DOHH2 (cell line): Measurements from ENCODE around the gene SMPD2.

Experiments
- H3F3A ChIP-seq: fragments of 200-600 bp; sonication (generic), shearing (Covaris generic); 2 replicates; pipeline ENCODE4 v1.6.0; 2016; ENCODE audit warnings: antibody characterized with exemption, mild to moderate bottlenecking; ENCODE audit not compliant: control insufficient read depth, insufficient read depth
- H3K27ac ChIP-seq: fragments of 200-600 bp; sonication (generic); 2 replicates; pipeline ENCODE4 v1.5.1; 2014; ENCODE audit warnings: low read depth, mild to moderate bottlenecking, low read length, moderate library complexity
- H3K27me3 ChIP-seq: fragments of 200-600 bp; sonication (generic); 2 replicates; pipeline ENCODE4 v1.6.1; 2014; ENCODE audit warnings: mild to moderate bottlenecking, low read length, mixed read lengths; ENCODE audit not compliant: control insufficient read depth
- H3K36me3 ChIP-seq: fragments of 200-600 bp; sonication (generic); 2 replicates; pipeline ENCODE4 v1.6.1; 2014; ENCODE audit warnings: mild to moderate bottlenecking, low read length, moderate library complexity, mixed read lengths; ENCODE audit not compliant: control insufficient read depth
- H3K4me1 ChIP-seq: fragments of 200-600 bp; sonication (generic); 2 replicates; pipeline ENCODE4 v1.6.1; 2014; ENCODE audit warnings: mild to moderate bottlenecking, low read length, mixed read lengths; ENCODE audit not compliant: control insufficient read depth
- H3K4me2 ChIP-seq: fragments of 200-600 bp; sonication (generic); 2 replicates; pipeline ENCODE4 v1.6.0; 2014; ENCODE audit warnings: mild to moderate bottlenecking, low read length, moderate library complexity
- H3K4me3 ChIP-seq: fragments of 200-600 bp; sonication (generic); 2 replicates; pipeline ENCODE4 v1.5.1; 2014; ENCODE audit warnings: mild to moderate bottlenecking, low read length, mixed read lengths
- H3K79me2 ChIP-seq: fragments of 200-600 bp; sonication (generic); 2 replicates; pipeline ENCODE4 v1.6.1; 2014; ENCODE audit warnings: mild to moderate bottlenecking, low read length, mixed read lengths; ENCODE audit not compliant: control insufficient read depth
- H3K9me2 ChIP-seq: fragments of 200-600 bp; sonication (generic); replicated peaks from 2 replicates; pipeline ENCODE4 v1.6.1; 2014; ENCODE audit warnings: mild to moderate bottlenecking, low read length, mixed read lengths; ENCODE audit not compliant: control insufficient read depth
- H3K9me3 ChIP-seq: fragments of 200-600 bp; sonication (generic); 2 replicates; pipeline ENCODE4 v1.6.1; 2014; ENCODE audit warnings: antibody characterized with exemption, low read length, mixed read lengths; ENCODE audit not compliant: control insufficient read depth, insufficient read depth
- H4K20me1 ChIP-seq: fragments of 200-600 bp; sonication (generic); 2 replicates; pipeline ENCODE4 v1.6.0; 2014; ENCODE audit warnings: low read depth, mild to moderate bottlenecking, antibody characterized with exemption, low read length, moderate library complexity; ENCODE audit not compliant: control insufficient read depth, insufficient read depth
- CTCF ChIP-seq: fragments of 200-600 bp; sonication (generic); IDR thresholded peaks from one replicate; pipeline ENCODE4 v1.5.1; 2014; ENCODE audit warnings: antibody characterized with exemption, mild to moderate bottlenecking, low read depth, low read length; ENCODE audit not compliant: poor library complexity, severe bottlenecking
- EZH2phosphoT487 ChIP-seq: fragments of 200-600 bp; sonication (generic); IDR thresholded peaks from 2 replicates; pipeline ENCODE4 v1.6.1; 2017; ENCODE audit warnings: borderline replicate concordance, mild to moderate bottlenecking, antibody characterized with exemption, low read length, moderate library complexity, mixed read lengths

Gene SMPD2

DNA sequence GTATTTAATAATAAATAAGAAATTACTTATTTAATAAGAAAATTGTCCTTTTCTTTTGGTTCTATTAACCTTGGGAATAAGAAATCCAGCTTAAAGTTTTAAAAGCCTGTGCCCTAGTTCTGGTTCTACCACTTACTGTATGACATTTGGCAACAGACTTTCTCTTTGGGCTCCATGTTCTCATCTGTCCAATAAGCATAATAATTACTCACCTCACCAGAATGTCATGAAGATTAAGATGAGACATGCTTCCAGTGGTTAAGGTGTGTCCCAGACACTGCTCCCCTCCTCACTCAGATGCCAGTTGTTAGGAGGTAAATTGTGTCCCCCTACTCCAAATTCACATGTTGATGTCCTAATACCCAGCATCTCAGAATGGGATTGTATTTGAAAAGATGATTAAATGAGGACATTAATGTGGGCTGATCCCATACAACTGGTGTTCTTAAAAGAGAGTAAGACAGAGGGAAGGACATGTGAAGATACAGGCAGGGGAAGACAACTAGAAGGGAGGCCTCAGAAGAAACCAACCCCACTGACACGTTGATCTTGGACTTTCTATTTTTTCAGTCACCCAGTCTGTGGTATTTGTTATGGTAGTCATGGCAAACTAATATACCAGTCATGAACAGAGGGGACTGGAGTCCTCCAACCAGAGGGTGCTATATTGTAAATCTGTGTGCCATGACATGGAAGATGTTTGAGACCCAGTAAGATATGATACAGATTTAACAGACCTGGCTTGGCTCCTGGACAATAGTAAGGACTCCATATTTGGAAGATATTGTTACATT, 21.4 kb downstream of the SMPD2 start:
- Histone ChIP-seq H3K4me1 (peaks cover 38% of the 10 kb centered on the region), H3K4me3 (no peak overlapping the region), H3K9me2 (no peaks in the 10 kb centered on the region), H3K27me3 (no peaks in the 10 kb centered on the region), H3K79me2 (peaks cover 29% of the 10 kb centered on the region), H3F3A (peaks cover 36% of the 10 kb centered on the region), H3K4me2 (no peak overlapping the region), H4K20me1 (no peaks in the 10 kb centered on the region), H3K36me3 (peaks cover 63% of the 10 kb centered on the region), H3K9me3 (no peaks in the 10 kb centered on the region), H3K27ac (no peak overlapping the region)
- TF ChIP-seq EZH2phosphoT487, result no peak
- no peak for TF ChIP-seq CTCF

DNA sequence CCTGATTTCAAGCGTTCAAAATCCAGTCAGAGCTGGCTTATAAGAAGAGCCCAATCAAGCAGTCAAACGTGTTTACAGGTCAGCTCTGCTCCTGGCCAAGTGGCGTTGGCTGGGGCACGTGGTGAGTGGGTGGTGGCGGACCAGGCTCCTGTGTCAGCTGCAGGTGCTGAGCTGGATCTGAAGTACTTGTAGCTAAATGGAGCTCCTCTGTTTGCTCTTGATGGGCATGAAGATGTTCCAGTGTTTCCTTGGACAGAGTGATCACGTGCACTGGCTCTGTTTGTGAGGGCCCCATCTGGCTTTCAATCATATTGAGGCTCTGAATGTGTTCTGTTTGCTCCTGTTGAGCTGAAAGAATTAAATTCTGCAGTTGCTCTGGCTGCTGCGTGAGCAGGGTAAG, 25.2 kb downstream of the SMPD2 start:
- H4K20me1 ChIP-seq, result no peaks in the 10 kb centered on the region
- H3K27ac ChIP-seq, result no peak overlapping the region
- no peak overlapping the region for H3K4me2 ChIP-seq
- no peaks in the 10 kb centered on the region for H3K9me3 ChIP-seq
- peaks cover 30% of the 10 kb centered on the region for H3K79me2 ChIP-seq
- peaks cover under 1% of the 10 kb centered on the region for H3K4me1 ChIP-seq
- peaks cover 7% of the 10 kb centered on the region for H3F3A ChIP-seq
- no peaks in the 10 kb centered on the region for H3K9me2 ChIP-seq
- peaks cover 94% of the 10 kb centered on the region for H3K36me3 ChIP-seq
- TF ChIP-seq CTCF (no peak), EZH2phosphoT487 (no peak)
- H3K27me3 ChIP-seq, result no peaks in the 10 kb centered on the region
- no peak overlapping the region for H3K4me3 ChIP-seq

- H4K20me1 ChIP-seq, result no peaks in the 10 kb centered on the region
- no peaks in the 10 kb centered on the region for H3K27me3 ChIP-seq
- no peaks in the 10 kb centered on the region for H3K9me2 ChIP-seq
- TF ChIP-seq CTCF (no peak), EZH2phosphoT487 (no peak)
- no peak overlapping the region for H3K4me3 ChIP-seq
- H3K79me2 ChIP-seq, result peaks cover 30% of the 10 kb centered on the region
- peaks cover 5% of the 10 kb centered on the region; the same call in 1 of the 2 replicates for H3F3A ChIP-seq
- H3K27ac ChIP-seq, result no peak overlapping the region
- no peaks in the 10 kb centered on the region for H3K4me1 ChIP-seq
- peaks cover 95% of the 10 kb centered on the region for H3K36me3 ChIP-seq
- H3K4me2 ChIP-seq, result no peak overlapping the region
- H3K9me3 ChIP-seq, result no peaks in the 10 kb centered on the region
These were observed 25.8 kb downstream of the SMPD2 start for GRCh38 chr6:109466212-109466923.
